Stimulated activated CD4-positive, alpha-beta T cell treated with anti-CD3 and anti-CD28 coated beads, TNF-alpha, amount 100 ng/mL, for 48 hours (primary cell): ENCODE measurements around the gene SLC34A1.
"Not testable (repeated sequence)": the region's sequence is repeated elsewhere in the genome, so short reads cannot be mapped to it uniquely, and the experiment has no call there.

ENCODE experiments used
- DNase-seq, 3 donors: peaks; one replicate each; pipeline ENCODE4 v3.0.0-alpha.2; 2020; ENCODE audit warnings: low read depth in 3 of 3

Gene SLC34A1

DNA sequence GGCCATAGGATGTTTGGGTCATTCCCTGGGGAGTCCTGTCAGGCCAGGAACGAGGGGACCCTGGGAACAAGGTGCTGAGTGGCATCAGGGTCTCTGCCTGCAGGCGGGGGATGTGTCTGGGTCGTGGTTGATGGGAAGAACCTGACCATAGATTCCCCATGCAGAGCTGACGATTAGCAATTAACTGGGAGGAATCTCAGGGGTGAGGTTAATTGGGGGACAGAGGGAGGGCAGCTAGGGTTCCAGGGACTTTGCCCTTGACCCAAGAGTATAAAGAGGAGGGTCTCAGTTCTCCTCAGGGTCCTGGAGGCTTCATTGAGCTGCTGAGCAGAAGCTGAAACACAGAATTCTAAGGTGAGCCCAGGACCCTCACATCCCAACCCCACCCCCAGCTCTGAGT, at the start of gene SLC34A1:
Gene SLC34A1, plus strand, starts transcription at position 301 of the 400 bp plus-strand sequence. CDS start 1,308 bp downstream, outside the sequence.
- DNase-seq, result no peak

- DNase-seq, result no peak
Observed at GRCh38 chr5:177334781-177335700, 49.2 kb upstream of the SLC34A1 start.

GRCh38 chr5:177335701-177336065, 48.6 kb upstream of the SLC34A1 start:
- DNase-seq, result no peak

- no peak for DNase-seq
Observed at GRCh38 chr5:177336112-177336511, 48.1 kb upstream of the SLC34A1 start.

DNA sequence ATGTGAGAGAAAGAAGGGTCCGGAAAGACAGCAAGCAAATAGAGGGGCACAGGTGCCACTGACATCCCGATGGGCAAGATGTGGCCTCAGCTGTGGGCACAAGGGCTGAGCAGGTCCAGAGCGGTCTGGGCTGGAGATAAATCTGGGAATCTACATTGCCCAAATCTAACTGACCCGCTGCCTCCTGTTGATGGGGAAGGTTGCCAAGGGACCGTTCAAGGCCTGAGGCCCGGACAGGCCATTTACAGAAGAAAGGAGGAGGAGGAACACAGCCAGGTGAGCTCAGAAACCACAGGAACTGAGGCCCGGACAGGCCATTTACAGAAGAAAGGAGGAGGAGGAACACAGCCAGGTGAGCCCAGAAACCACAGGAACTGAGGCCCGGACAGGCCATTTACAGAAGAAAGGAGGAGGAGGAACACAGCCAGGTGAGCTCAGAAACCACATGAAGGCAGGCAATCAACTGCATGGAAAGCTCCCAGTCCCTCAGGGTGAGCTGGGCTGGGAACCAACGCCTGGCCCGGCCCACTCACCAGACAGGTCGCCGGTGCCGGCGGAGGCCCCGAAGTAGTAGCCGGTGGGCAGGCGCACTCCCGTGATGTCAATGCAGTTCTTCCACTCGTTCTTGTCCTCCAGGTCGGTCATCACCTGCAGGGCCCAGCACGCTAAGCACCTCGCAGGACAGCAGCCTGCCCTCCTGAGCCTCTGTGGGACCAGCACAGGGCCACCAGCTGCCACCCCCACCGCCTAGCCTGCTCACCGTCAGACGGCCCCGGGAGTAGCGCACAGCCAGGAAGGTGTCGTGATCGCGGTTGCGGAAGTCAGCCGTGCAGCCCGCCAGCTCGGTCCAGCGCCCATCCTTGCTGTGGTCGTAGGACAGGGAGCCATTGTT, 47.4 kb upstream of the SLC34A1 start:
- DNase-seq, result no peak

DNA sequence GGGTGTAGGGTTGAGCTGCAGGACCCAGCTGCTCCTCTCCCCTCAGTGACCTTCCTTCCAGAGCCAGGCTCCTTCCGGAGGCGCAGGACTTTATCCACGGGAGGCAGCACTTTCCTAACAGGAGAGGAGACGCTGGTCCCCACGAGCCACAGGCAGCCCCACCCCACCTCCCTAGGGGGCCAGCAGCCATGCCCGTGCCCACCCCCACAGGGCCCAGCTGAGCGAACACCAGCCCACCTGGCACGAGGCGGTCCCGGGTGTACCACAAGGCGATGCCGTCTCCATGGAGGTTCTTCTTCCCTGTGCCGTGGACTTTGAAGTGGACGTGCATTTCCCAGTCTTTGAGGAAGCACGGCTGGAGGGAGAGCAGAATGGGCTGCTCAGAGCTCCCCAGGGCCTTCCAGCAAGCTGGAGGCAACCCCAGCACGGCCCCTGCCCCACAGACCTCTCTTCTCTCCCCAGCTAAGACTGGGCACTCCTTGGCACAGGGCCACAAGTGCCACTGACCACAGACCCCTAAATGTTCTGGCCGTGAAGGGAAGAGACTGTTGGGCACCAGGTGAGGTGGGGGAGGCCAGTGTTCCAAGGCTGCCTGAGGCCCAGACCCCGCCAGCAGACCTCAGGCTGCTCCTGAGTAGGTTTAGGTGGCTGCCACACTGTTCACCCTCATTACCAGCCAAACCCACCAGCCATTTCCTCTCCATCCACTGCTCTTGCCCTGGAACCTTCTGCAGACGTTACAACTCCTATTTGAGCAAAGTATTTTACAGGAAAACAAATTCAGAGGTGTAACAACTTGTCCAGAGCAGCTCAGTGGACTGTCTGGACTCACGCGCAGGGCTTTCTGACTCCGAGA, 45.8 kb upstream of the SLC34A1 start:
- no peak for DNase-seq

GRCh38 chr5:177339107-177339638, 45.1 kb upstream of the SLC34A1 start:
- no peak for DNase-seq

DNA sequence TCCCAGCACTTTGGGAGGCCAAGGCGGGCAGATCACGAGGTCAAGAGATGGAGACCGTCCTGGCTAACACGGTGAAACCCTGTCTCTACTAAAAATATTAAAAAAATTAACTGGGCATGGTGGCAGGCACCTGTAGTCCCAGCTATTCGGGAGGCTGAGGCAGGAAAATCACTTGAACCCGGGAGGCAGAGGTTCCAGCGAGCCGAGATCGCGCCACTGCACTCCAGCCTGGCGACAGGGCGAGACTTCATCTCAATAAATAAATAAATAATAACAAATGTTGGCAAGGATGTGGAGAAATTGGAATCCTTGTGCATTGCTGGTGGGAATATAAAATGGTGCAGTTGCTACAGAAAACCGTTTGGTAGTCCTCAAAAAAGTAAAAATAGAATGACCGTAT, 41.2 kb upstream of the SLC34A1 start:
- DNase-seq, result not testable (repeated sequence)

DNA sequence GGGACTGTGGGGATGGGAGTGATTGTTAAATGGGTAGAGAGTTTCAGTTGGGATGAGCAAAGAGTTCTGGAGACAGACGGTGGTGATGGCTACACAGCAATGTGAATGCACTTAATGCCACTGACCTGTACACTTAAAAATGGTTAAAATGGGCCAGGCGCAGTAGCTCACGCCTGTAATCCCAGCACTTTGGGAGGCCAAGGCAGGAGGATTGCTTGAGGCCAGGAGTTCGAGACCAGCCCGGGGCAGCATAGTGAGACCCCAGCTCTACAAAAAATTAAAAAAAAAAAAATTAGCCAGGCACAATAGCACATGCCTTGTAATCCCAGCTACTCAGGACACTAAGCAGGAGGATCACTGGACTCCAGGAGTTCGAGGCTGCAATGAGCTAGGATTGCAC, 40.5 kb upstream of the SLC34A1 start:
- no peak for DNase-seq

- DNase-seq, result no peak
Observed at GRCh38 chr5:177344891-177345290, 39.3 kb upstream of the SLC34A1 start.

DNA sequence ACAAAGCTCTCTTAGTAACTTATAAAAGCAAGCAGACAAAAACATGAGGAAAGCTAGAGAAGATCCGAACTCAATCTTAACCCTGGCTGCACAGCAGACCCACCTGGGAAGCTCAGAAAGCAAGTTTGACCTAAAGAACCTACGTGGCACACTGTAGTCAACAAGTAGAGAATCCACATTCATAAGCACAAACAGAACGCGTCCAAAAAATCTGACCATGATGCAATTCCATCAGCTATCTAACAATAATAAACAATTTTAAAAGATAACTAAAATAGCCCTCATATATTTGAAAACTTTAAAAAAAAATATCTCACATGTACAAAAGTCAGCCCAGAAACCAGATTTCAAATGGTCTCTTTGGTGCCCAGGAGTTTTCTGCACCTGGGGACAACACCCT, 37.4 kb upstream of the SLC34A1 start:
- no peak for DNase-seq

- DNase-seq, result no peak
Observed at GRCh38 chr5:177347699-177348098, 36.5 kb upstream of the SLC34A1 start.

GRCh38 chr5:177349362-177349647, 34.9 kb upstream of the SLC34A1 start:
- DNase-seq, result no peak

GRCh38 chr5:177349762-177350161, 34.5 kb upstream of the SLC34A1 start:
- DNase-seq, result no peak

DNA sequence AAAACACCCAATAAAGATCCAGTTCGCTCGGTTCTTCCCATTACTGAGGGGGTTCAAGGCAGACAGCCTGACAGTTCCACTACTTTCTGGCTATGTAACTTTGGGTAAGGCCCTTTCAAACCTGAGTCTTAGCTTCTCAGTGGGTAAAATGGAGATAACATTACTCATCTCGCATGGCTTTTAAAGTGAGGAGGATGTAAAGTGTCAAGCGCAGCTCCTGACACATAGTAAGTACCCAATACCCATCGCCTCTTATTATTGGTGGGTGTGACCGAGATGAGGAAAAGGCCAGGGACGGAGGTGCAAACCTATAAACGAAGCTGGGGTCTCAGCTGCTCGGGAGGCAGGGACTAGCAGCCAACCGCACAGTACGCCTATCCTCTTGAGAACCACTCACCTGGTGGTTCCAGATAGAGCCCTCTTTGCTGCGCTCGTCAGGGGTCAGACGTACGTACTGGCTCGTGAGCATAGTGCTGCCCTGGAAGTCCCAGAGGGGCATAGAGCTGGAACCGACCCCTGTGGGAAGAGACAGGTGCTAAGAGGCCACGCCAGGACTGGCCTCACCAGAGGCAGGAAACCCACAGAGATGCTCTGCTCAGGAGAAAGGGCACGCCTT, 33.4 kb upstream of the SLC34A1 start:
- no peak for DNase-seq

DNA sequence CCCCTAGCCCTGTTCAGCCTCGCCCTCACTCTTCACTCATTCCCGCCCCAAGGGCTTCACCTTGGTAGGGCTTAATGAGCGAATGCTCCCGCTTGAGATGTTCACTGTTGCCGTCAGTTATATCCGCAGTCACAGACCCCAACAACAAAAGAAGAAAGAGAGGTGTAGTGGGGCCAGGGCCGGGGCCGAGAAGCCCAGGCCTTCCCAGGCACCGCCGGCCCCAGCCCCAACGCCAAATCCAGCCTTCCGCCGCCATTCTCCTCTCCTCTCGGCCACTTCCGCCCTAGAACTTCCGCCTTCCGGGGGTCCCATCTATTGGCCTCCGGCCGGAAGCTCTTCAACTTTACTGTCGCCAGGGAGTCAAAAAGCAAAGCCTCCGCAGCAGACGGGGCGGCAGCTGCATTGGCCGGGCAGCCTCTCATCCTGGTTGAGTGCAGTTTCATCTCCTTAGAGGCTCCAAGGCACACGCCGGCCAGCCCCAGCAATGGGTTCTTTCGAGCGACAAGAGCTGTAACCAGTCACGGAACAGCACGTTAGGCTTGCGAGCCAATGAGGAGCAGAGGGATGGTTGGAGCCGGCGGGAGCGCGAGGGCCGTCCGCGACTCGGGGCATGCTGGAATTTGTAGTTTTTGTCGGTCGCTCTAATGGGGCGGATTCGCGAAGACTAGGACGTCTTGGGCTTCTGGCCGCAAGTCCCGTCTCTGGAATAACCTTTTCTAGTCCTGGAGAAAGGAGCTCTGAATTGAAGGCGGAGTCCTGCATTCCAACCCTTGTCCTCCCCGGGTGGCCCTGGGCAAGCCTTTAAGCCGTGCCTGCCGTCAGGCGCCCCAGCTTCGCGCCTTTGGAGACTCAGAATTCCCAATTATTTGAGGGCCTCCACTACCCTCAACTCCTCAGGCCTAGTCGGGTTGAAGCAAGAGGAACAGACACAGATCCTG, 32.6 kb upstream of the SLC34A1 start, which contains the start of gene LMAN2:
Gene LMAN2, minus strand, starts transcription at position 277 of the 938 bp plus-strand sequence. Its CDS starts 21 bp downstream, at position 256.
- peak; percentile 77 to 86 (median 86) for DNase-seq

DNA sequence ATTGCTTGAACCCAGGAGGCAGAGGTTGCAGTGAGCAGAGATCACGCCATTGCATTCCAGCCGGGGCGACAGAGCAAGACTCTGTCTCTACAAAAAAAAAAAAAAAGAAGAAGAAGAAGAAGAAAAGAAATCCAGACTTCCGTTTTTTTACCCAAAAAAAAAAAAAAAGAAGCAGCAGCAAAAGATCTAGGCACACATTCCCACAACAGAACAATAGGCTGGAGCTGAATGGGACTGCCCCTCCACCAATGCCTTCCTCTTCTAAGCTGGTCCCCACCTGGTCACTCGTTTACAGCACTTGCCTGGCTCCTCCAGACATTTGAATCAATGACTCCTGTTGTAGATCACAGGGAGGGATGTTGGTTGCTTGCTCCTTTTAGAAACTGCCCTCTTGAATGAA, 31.1 kb upstream of the SLC34A1 start:
- DNase-seq, result no peak

DNA sequence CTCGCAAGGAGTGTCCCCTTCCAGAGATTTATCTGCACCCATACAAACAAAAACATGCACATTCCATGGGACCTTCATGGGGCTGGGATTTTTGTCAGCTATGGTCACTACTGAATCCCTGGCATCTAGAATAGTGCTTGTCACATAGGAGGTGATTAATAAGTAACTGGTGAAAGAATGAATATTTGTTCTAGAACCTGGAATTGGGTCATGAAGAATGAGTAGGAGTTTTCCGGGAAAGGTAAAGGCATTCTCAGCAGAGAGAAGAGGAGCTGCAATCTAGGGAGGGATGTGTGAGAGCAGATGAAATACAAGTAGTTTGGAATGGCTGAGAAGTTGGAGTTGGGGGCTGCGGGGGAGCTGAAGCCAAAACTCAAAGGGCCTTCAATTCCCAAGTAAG, 30.0 kb upstream of the SLC34A1 start:
- no peak for DNase-seq

- no peak for DNase-seq
Observed at GRCh38 chr5:177354711-177355110, 29.5 kb upstream of the SLC34A1 start.
